Measurements from ENCODE around the gene CTXND2.
"Not testable (repeated sequence)": the region's sequence is repeated elsewhere in the genome, so short reads cannot be mapped to it uniquely, and the experiment has no call there.

CTXND2 gene

DNA sequence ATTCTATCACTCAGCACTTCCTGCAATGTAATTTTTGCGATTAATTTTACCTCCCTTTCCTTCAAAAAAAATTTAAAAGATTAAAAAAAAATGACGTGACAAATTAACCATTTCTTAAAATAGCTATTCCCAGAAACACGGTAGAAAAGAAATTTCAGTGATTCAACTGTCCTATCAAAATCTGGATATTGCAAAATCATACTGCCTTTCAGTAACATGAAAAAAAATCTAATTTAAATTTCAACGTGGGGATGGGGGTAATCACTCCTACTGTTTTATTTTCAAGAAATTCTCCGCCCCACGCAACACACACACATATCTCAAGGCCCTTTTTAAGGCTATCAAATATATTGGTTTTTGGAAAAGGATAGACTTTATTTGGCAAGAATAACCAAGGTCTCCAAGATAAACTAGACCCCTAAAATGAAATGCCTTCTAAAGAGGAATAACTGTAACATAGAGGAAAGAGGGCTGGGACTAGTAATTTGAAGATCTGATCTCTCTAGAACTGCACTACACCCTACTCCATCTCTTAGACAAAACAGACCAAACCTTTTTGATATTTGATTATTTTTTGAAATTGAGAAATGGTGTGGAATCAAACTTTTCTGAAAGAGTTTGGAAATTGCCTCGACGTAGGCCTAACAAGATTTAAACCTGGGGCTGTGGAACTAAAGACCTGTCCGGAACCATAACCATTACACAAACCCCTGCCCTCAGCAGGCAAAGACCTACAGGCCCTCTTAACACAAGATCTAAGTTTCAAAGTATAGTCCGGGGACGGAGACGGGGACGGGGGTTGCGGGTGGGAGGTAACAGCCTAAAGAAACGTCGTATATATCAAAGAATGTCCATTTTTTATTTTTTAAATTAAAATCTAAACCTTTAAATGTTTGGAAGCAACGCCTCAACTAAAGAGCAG is 11.5 kb upstream of the CTXND2 start:
- TF ChIP-seq POLR2A (IDR thresholded peaks at IDR 0.05; ENCODE audit: low read length) (no peak), GATA1 (IDR thresholded peaks at IDR 0.05; ENCODE audit: low read depth, low read length) (no peak)
- DNase-seq = peak; percentile 56 to 70

DNA sequence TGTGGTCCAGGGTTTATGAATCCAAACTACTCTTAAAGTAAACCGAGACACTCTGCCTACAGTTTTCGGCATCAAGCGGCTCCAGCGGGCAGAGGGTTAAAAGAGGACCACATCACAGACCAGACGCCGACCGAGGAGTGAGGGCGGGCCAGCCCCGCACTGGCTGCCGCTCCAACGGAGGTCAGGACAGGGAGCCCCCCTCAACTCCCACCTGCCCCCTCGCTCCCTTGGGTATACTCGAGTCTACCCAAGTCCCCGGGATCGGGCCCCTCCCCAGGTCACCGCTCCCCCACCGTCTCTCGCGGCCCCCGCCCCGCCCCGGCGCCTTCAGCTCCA is 10.8 kb upstream of the CTXND2 start:
- DNase-seq = peak in 1 of 2 experiments; percentile 78
- TF ChIP-seq POLR2A (IDR thresholded peaks at IDR 0.05; ENCODE audit: low read length) (no peak), GATA1 (IDR thresholded peaks at IDR 0.05; ENCODE audit: low read depth, low read length) (no peak)

DNA sequence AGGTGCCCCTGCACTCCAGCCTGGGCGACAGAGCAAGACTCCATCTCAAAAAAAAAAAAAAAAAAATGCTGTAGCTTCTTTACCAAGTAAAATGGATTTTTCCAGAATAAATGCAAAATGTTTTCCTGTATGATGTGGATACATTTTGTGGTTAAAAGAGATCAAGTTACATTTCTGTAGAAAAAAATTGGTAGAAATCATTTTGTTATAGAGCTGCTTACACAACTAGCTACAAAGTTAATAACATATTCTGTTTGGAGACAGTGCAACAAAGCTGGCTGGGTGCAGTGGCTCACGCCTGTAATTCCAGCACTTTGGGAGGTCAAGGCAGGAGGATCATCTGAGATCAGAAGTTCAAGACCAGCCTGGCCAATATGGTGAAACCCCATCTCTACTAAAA is 8.0 kb upstream of the CTXND2 start:
- DNase-seq = not testable (repeated sequence)

DNA sequence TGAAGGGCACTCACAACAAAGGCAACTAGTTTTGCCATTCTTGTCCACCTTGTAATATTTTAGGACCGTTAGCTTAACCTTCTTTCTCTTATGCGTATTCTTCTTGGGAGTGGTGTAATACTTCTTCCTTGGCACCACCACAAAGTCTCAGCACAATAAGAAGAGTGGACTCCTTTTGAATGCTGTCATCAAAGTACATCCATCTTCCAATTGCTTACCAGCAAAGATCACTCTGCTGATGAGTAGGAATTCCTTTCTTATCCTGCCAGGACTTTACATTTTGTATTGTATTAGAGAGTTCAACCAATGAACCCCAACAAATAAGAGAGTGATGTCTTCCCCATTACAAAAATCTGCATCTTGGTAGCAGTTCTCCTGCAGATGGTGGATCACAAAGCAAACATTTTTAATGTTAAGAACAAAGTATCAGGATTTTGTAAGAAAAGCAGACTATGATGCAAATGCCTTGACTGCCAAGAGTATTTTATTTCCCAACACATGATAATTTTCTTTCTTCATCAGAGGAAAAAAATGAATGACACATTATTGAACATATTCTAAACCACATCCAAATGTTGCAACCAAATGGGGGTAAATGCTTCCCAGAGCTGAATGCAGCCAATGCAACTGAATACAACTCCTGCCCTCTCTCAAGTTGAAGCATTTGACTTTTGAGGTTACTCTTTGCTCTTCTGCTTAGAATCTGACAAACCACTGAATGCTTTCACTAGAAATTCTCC is 5.4 kb upstream of the CTXND2 start:
- TF ChIP-seq GATA1 (IDR thresholded peaks at IDR 0.05; ENCODE audit: low read depth, low read length) = no peak
- no peak for TF ChIP-seq POLR2A (IDR thresholded peaks at IDR 0.05; ENCODE audit: low read length)
- no peak for DNase-seq

DNA sequence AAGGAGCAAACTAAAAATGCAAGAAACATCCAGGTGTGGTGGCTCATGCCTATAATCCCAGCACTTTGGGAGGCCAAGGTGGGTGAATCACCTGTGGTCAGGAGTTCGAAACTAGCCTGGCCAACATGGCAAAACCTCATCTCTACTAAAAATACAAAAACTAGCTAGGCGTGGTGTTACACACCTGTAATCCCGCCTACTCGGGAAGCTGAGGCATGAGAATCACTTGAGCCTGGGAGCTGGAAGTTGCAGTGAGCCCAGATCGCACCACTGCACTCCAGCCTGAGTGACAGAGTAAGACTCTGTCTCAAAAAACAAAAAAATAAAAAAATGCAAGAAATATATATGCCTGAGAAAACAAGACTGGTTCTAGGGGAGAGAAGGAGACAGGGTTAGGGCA is 3.8 kb upstream of the CTXND2 start:
- not testable (repeated sequence) for DNase-seq

DNA sequence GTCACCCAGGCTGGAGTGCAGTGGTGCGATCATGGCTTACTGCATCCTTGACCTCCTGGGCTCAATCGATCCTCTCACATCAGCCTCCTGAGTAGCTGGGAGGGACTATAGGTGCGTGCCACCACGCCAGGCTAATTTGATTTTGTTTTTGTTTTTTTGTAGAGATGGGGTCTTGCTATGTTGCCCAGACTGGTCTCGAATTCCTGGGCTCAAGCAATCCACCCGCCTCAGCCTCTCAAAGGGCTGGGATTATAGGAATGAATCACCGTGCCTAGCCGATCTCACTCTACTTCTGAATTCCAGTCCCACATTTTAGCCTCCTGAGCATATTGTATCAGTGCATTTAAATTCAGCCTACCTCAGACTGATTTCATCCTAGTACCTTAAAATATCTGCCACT is 1.8 kb downstream of the CTXND2 start:
- no peak for DNase-seq
- TF ChIP-seq POLR2A (IDR thresholded peaks at IDR 0.05; ENCODE audit: low read length) (no peak), GATA1 (IDR thresholded peaks at IDR 0.05; ENCODE audit: low read depth, low read length) (no peak)

DNA sequence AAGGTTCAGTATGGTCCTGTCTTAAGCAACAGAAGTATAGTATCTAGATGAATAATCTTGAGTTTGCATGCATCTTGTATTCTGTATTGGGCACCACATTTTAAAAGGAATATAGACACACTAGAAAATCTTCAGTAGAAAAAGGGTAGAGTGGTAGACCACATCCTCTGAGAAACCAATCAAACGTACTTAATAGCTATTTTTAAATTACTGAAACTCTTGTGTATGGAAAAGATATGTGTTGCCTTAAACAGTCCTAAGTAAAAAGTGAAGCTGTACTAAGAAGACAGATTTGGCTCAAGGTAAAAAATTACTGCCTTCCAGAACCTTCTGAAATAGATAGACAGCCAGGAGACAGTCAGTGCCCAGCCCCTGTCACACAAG is 3.1 kb downstream of the CTXND2 start:
- no peak for TF ChIP-seq POLR2A (IDR thresholded peaks at IDR 0.05; ENCODE audit: low read length)
- no peak for TF ChIP-seq GATA1 (IDR thresholded peaks at IDR 0.05; ENCODE audit: low read depth, low read length)
- no peak for DNase-seq

DNA sequence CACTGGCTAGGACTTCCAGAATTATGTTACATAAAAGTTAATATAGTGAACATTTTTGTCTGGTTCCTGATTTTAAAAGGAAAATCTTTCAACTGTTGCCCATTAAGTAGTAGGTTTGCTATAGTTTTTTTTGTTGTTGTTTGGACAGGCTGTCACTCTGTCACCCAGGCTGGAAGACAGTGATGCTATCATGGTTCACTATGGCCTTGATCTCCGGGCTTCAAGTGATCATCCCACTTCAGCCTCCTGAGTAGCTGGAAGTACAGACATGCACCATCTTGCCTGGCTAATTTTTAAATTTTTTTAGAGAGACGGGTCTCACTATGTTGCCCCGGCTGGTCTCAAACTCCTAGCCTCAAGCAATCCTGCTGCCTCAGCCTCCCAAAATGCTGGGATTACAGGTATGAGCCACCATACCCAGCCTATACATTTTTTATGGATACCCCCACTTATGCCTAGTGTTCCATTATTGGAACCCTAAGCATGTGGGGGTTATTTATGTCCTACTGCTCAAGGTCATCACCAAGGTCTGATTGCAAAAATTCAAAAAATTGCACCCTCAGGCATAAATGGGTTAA is 6.5 kb downstream of the CTXND2 start:
- DNase-seq = no peak
- TF ChIP-seq GATA1 (IDR thresholded peaks at IDR 0.05; ENCODE audit: low read depth, low read length) (no peak), POLR2A (IDR thresholded peaks at IDR 0.05; ENCODE audit: low read length) (no peak)

DNA sequence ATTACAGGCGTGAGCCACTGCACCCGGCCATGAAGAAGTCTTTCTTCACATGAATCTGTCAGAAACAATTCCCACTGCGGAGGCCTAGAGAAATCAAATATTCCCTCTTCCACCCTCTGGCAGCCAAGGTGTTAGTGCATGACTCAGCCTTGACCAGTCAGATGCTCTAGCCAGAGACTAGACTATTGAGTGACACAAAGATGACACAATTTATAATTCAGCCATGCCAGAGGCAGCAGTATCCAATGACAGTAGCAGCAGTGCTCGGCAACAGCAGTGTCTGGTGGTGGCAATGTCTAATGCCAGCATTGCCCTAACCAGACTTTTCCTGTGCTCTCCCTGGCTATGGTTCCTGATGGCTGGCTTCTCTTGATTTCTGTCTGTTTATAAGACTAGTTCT is 8.7 kb downstream of the CTXND2 start:
- TF ChIP-seq GATA1 (IDR thresholded peaks at IDR 0.05; ENCODE audit: low read depth, low read length) (no peak), POLR2A (IDR thresholded peaks at IDR 0.05; ENCODE audit: low read length) (no peak)
- DNase-seq = no peak

DNA sequence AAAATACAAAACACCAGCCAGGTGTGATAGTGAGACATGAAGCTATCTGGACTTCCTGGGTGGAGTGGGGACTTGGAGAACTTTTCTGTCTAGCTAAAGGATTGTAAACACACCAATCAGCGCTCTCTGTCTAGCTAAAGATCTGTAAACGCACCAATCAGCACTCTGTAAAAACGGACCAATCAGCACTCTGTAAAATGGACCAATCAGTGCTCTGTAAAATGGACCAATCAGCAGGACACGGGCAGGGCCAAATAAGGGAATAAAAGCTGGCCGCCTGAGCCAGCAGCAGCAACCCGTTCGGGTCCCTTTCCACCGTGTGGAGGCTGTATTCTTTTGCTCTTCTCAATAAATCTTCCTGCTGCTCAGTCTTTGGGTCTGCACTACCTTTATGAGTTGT is 12.9 kb downstream of the CTXND2 start:
- not testable (repeated sequence) for DNase-seq

DNA sequence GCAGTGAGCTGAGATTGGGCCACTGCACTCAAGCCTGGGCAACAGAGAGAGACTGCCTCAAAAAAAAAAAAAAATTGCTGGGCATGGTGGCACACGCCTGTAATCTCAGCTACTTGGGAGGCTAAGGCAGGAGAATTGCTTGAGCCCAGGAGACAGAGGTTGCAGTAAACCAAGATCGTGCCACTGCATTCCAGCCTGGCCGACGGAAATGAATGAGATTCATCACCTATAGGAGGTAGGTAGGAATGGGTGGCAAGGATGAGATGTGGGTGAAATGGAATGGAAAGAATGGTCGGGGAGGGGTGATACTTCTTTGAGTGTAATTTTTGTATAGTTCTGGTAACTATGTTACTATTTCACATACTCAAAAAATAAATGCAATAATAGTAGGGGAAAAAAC is 15.4 kb downstream of the CTXND2 start:
- DNase-seq = no peak
- TF ChIP-seq POLR2A (IDR thresholded peaks at IDR 0.05; ENCODE audit: low read length) (no peak), GATA1 (IDR thresholded peaks at IDR 0.05; ENCODE audit: low read depth, low read length) (no peak)

DNA sequence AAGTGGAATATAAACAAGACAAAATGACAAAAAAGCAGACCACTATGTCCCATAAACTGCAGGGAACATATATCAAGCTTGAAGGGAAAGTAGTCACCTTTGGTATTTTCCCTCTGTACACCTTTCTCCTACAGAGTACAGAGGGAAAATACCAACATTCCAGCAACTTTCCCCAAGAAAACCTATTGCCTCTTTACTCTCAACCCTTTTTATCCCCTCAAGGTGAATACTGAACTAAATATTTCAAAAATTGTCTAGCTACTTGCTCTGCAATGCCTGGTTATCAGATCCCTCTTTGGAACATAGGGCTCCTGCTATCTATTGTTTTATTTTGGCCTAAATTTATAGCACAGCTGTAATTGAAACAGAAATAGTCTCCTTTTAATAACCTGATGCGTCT is 15.8 kb downstream of the CTXND2 start:
- TF ChIP-seq POLR2A (IDR thresholded peaks at IDR 0.05; ENCODE audit: low read length) = no peak
- TF ChIP-seq GATA1 (IDR thresholded peaks at IDR 0.05; ENCODE audit: low read depth, low read length) = no peak
- DNase-seq = no peak

DNA sequence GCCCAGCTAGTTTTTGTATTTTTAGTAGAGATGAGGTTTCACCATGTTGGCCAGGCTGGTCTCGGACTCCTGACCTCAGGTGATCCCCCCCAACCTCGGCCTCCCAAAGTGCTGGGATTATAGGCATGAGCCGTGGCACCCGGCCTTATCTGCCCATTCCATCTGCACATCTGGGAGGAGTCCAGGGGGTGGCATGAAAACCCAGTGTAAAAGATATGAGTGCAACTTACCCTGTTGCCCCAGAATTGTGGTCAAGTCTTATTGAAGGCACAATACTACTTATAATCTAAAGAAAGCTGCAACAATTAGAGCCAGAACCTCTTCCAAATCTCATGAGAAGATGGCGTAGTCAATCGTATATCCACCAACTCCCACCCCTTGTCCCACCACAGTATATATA is 18.4 kb downstream of the CTXND2 start:
- TF ChIP-seq GATA1 (IDR thresholded peaks at IDR 0.05; ENCODE audit: low read depth, low read length) = no peak
- TF ChIP-seq POLR2A (IDR thresholded peaks at IDR 0.05; ENCODE audit: low read length) = no peak
- peak; percentile 33 to 64 for DNase-seq

DNA sequence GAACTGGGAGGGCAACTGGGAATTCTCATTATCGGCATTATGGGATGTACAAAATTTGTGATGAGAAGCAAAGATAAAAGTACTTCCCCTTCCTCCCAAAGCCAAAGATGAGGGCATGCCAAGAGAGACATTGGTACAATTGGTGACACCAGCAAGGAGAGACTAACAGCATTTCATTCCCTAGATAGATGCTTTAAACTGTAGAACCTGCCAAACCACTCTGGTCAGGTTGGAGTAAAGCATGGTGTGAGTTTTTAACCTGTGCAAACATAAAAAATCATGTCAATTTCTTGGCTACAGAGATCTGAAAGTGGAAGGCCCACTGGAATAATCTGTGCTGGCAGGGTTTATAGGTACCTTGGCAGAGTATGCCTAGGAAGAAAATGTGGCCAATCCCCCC is 19.4 kb downstream of the CTXND2 start:
- TF ChIP-seq GATA1 (IDR thresholded peaks at IDR 0.05; ENCODE audit: low read depth, low read length) = no peak
- no peak for TF ChIP-seq POLR2A (IDR thresholded peaks at IDR 0.05; ENCODE audit: low read length)
- no peak for DNase-seq

DNA sequence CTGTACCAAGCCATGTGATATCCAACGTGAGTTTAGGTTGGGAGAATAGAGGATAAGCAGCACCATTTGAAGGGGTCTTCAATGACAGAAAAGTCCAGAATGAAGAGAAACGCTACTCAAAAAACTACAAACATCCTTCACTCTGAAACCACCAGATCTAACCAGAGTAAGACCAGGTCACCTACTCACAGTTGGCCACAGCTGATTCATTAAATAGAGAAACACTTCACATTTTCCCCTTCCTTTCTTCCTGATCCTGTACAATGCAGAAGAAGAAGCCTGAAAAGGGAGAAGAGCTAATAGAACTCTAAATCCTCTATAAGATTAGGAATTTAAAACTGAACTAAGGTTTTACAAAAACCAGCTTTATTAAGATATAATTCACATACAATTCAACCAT is 19.9 kb downstream of the CTXND2 start:
- DNase-seq = no peak
- TF ChIP-seq POLR2A (IDR thresholded peaks at IDR 0.05; ENCODE audit: low read length) = no peak
- TF ChIP-seq GATA1 (IDR thresholded peaks at IDR 0.05; ENCODE audit: low read depth, low read length) = no peak
